IPS DF 6.9 (cell line): Measurements from ENCODE around the gene RBL2.

ENCODE experiments used
- DNase-seq: peaks from one replicate; pipeline ENCODE4 v3.0.0-alpha.2; 2013; ENCODE audit warnings: low read depth, low spot score
- H3K27ac ChIP-seq: one replicate; pipeline ENCODE4 v1.5.1; 2013; ENCODE audit warnings: low read length, control low read depth
- H3K27me3 ChIP-seq: 2 replicates; pipeline ENCODE4 v1.6.1; 2013; ENCODE audit warnings: mild to moderate bottlenecking, low read length; ENCODE audit not compliant: control insufficient read depth, insufficient read depth
- H3K36me3 ChIP-seq: 2 replicates; pipeline ENCODE4 v1.6.1; 2013; ENCODE audit warnings: low read length; ENCODE audit not compliant: control insufficient read depth, insufficient read depth
- H3K4me1 ChIP-seq: 2 replicates; pipeline ENCODE4 v1.6.1; 2013; ENCODE audit warnings: low read length; ENCODE audit not compliant: control insufficient read depth, insufficient read depth
- H3K4me3 ChIP-seq: 2 replicates; pipeline ENCODE4 v1.5.1; 2013; ENCODE audit warnings: mild to moderate bottlenecking, low read length
- H3K9me3 ChIP-seq: 2 replicates; pipeline ENCODE4 v1.6.1; 2013; ENCODE audit warnings: low read length, inconsistent platforms; ENCODE audit not compliant: control insufficient read depth, insufficient read depth
- WGBS: extraction: QIAGEN DNeasy Blood & Tissue Kit; methylation state at CpG from one replicate; pipeline ENCODE4 v1.1.7; 2013; ENCODE audit warnings: mixed read lengths, missing lambda C conversion rate; ENCODE audit not compliant: insufficient read length, insufficient coverage; 5-methylcytosine and 5-hydroxymethylcytosine counted together

RBL2 gene

DNA sequence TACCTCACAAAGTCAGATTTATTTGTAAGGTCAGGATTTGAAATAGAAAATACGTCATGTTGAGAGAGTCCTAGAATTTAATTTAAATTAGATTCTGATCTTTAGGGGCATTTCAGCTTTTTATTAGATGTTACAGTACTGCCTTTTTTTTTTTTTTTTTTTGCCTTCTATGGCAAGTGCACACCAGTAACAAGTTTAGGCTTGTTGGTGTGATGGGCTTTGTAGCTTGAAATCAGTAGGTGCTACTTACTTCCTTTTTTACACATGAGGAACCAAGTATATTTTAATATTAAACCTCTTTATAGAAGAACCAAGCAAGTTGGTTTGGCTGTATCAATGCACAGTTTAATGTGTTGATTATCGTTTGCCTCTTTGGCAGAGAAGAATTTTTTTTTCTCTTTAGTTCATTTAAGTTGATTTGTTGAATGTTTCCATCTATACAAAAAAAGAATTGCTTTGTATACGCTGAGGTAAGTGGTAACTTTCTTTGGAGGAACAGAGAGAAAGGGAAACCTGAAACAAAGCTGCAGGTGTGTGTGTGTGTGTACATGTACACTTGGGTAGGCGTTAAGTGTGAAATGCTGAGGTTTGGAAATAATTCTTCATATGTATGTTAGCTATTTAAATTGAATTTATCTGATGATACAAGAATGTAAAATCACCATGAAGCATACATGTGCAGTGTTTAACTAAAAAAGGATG is 15.7 kb downstream of the RBL2 start:
- Histone ChIP-seq H3K4me3 (no peak overlapping the region), H3K27ac (no peak overlapping the region), H3K9me3 (no peaks in the 10 kb centered on the region), H3K36me3 (peaks cover 2% of the 10 kb centered on the region; the same call in 1 of the 2 replicates), H3K27me3 (no peaks in the 10 kb centered on the region), H3K4me1 (no peaks in the 10 kb centered on the region)
- no peak for DNase-seq
- WGBS = no CpG with 5 or more reads among the region's 4 CpGs

DNA sequence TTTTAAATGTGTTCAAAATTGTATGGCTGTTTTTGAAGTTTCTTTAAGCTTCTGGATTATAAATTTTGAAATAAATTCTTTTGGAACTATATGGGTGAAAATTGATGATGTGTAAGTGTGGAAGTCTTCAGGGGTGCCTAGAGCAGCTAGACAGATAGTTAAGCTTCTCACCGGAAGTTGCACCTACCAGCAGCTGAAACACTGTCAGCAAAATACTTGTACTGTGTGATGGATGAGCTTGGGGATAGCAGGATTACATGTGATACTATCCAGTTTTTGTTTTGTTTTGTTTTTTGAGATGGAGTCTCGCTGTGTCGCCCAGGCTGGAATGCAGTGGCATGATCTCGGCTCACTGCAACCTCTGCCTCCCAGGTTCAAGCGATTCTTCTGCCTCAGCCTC is 19.7 kb downstream of the RBL2 start:
- no peak overlapping the region for H3K27ac ChIP-seq
- no peak overlapping the region for H3K4me3 ChIP-seq
- no peaks in the 10 kb centered on the region for H3K4me1 ChIP-seq
- no peaks in the 10 kb centered on the region for H3K27me3 ChIP-seq
- DNase-seq = no peak
- no CpG with 5 or more reads among the region's 5 CpGs for WGBS
- peaks cover 2% of the 10 kb centered on the region; the same call in 1 of the 2 replicates for H3K36me3 ChIP-seq
- no peaks in the 10 kb centered on the region for H3K9me3 ChIP-seq

DNA sequence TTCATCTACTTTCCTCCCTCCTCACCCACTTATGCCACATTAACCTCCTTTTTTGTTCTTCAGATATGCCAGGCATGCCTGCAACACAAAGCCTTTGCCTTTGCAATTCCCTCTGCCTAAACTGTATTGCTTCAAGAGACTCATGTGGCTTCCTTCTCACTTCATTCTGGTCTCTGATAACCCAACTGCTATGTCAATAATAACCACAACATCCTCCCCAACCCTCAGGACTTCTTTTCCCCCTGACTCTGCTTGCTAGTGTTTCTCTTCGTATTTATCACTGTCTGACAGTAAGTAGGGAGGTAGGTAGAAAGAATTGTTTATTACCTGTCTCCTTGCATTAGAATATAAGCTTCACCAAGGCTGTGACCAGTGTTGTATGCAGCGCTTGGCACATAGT is 22.4 kb downstream of the RBL2 start:
- DNase-seq = no peak
- Histone ChIP-seq H3K9me3 (no peaks in the 10 kb centered on the region), H3K4me1 (no peaks in the 10 kb centered on the region), H3K4me3 (no peak overlapping the region), H3K27ac (no peak overlapping the region), H3K27me3 (no peaks in the 10 kb centered on the region), H3K36me3 (peaks cover 2% of the 10 kb centered on the region; the same call in 1 of the 2 replicates)
- no CpG with 5 or more reads among the region's 2 CpGs for WGBS

- DNase-seq = no peak
- Histone ChIP-seq H3K4me1 (no peaks in the 10 kb centered on the region), H3K9me3 (no peaks in the 10 kb centered on the region), H3K27ac (no peak overlapping the region), H3K36me3 (peaks cover 2% of the 10 kb centered on the region; the same call in 1 of the 2 replicates), H3K27me3 (no peaks in the 10 kb centered on the region), H3K4me3 (no peak overlapping the region)
- WGBS = no CpG with 5 or more reads among the region's 2 CpGs
Observed at GRCh38 chr16:53457670-53458069, 23.4 kb downstream of the RBL2 start.

DNA sequence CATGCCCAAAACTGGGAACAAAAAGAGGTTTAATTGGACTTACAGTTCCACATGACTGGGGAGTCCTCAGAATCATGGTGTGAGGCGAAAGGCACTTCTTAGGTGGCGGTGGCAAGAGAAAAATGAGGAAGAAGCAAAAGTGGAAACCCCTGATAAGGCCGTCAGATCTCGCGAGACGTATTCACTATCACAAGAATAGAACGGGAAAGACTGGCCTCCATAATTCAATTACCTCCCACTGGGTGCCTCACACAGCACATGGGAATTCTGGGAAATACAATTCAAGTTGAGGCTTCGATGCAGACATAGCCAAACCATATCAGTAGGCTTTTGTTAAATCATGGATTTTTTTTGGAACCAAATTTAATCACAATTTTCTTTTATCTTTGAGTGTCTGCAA is 24.4 kb downstream of the RBL2 start:
- Histone ChIP-seq H3K27me3 (no peaks in the 10 kb centered on the region), H3K36me3 (peaks cover 2% of the 10 kb centered on the region; the same call in 1 of the 2 replicates), H3K27ac (no peak overlapping the region), H3K4me3 (no peak overlapping the region), H3K9me3 (no peaks in the 10 kb centered on the region), H3K4me1 (no peaks in the 10 kb centered on the region)
- DNase-seq = no peak
- WGBS = no CpG with 5 or more reads among the region's 8 CpGs

DNA sequence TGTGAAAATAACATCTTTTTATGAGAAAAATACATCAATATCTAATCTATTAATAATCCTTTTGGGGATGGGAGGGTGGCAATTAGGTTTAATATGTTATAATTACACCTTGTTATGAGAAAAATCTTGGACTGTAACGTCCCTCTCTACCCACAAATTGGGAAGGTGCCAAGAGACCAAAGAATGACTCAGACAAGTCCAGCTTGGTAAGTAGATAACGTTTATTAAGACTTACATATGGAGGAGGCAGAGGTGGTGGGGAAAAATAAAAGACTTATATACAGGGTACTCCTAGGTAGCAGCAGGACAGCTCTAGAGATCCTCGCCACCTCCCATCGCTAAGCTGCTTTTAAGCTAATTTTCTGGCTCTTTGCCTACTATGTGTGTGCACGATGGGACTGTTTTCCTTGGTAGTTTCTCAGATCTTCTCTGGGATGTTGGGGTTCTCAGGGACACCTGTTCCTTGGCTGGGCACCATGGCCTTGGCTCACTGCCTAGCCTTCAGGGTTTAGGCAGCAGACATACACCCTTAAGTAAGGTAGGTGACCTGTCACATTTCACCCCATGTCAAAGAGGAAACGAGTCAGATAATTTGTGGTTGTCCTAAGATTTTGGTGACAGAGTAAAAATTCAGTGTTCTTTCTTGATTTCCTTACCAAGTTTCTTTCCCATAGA is 31.5 kb downstream of the RBL2 start:
- Histone ChIP-seq H3K27ac (no peak overlapping the region), H3K27me3 (no peaks in the 10 kb centered on the region), H3K4me3 (no peak overlapping the region), H3K9me3 (no peaks in the 10 kb centered on the region), H3K36me3 (no peaks in the 10 kb centered on the region; the same call in 1 of the 2 replicates), H3K4me1 (no peaks in the 10 kb centered on the region)
- DNase-seq = no peak
- WGBS = no CpG with 5 or more reads among the region's 6 CpGs

DNA sequence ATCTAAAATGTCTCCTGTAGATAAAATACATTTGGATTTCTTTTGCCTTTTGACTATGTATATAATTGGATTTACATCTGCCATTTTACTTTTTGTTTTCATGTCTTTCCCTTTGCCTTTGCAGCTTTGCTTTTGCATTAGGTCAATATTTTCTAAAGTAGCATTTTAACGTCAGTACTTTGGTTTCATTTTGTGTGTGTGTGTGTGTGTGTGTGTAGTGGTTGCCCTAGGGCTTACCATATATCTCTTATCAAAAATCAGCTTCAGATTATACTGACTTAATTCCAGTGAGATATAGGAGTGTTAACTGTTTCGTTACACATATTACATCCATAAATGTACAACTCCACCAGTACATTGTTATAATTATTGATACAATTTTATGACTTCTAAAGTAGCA is 42.6 kb downstream of the RBL2 start:
- Histone ChIP-seq H3K4me3 (no peak overlapping the region), H3K27me3 (no peaks in the 10 kb centered on the region), H3K9me3 (no peaks in the 10 kb centered on the region), H3K4me1 (no peaks in the 10 kb centered on the region), H3K36me3 (peaks cover 7% of the 10 kb centered on the region; the same call in 1 of the 2 replicates), H3K27ac (no peak overlapping the region)
- no peak for DNase-seq
- WGBS = no CpG with 5 or more reads among the region's 2 CpGs

GRCh38 chr16:53478965-53479364 is 44.7 kb downstream of the RBL2 start:
- no CpG with 5 or more reads among the region's 5 CpGs for WGBS
- Histone ChIP-seq H3K4me1 (no peaks in the 10 kb centered on the region), H3K4me3 (no peak overlapping the region), H3K36me3 (peaks cover 10% of the 10 kb centered on the region; the same call in 1 of the 2 replicates), H3K27ac (no peak overlapping the region), H3K27me3 (no peaks in the 10 kb centered on the region), H3K9me3 (no peaks in the 10 kb centered on the region)
- DNase-seq = no peak

- Histone ChIP-seq H3K9me3 (no peaks in the 10 kb centered on the region), H3K4me1 (no peaks in the 10 kb centered on the region), H3K36me3 (peaks cover 10% of the 10 kb centered on the region; the same call in 1 of the 2 replicates), H3K27ac (no peak overlapping the region), H3K27me3 (no peaks in the 10 kb centered on the region), H3K4me3 (no peak overlapping the region)
- no CpG with 5 or more reads among the region's 1 CpG for WGBS
- DNase-seq = no peak
Observed at GRCh38 chr16:53480394-53480793, 46.1 kb downstream of the RBL2 start.

DNA sequence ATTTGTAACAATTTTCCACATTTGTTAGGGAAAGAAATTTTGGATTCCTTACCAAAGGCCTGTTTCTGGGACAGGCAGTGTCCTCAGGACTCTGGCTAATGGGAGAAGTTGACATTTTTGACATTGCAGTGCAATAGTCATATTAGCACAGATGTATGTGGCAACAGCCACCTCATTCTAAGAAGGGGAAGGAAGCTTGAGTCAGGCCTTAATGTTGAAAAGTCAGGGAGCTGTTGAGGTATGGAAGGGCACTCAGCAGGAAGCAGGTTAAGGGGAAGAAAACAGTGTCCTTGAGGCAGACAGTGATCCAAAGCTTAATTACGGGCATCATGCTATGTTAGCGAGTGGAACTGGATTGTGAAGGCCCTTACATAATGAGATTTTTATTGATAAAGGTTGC is 47.9 kb downstream of the RBL2 start:
- H3K9me3 ChIP-seq = no peaks in the 10 kb centered on the region; the same call in 1 of the 2 replicates
- H3K36me3 ChIP-seq = peaks cover 10% of the 10 kb centered on the region; the same call in 1 of the 2 replicates
- no peak for DNase-seq
- H3K4me3 ChIP-seq = no peak overlapping the region
- no peak overlapping the region for H3K27ac ChIP-seq
- H3K27me3 ChIP-seq = no peaks in the 10 kb centered on the region
- H3K4me1 ChIP-seq = no peaks in the 10 kb centered on the region
- WGBS = no CpG with 5 or more reads among the region's 2 CpGs
